Adipocyte (in vitro differentiated cells): ENCODE results near the gene GPD1.

Source experiments
- DNase-seq: peaks from one replicate; pipeline ENCODE4 v3.0.0-alpha.2; 2015; ENCODE audit warnings: low read depth
- H3K27me3 ChIP-seq: replicated peaks from 2 replicates; pipeline ENCODE4 v1.7.0; 2013; ENCODE audit warnings: mild to moderate bottlenecking, low read length, moderate library complexity; ENCODE audit not compliant: control insufficient read depth, insufficient read depth
- H3K36me3 ChIP-seq: 2 replicates; pipeline ENCODE4 v1.7.0; 2013; ENCODE audit warnings: low read length, mild to moderate bottlenecking, moderate library complexity; ENCODE audit not compliant: control insufficient read depth, insufficient read depth, severe bottlenecking
- H3K4me1 ChIP-seq: 2 replicates; pipeline ENCODE4 v1.7.0; 2013; ENCODE audit warnings: mild to moderate bottlenecking, low read length, moderate library complexity; ENCODE audit not compliant: control insufficient read depth, insufficient read depth
- H3K4me3 ChIP-seq: 2 replicates; pipeline ENCODE4 v1.7.0; 2013; ENCODE audit warnings: mild to moderate bottlenecking, low read length, moderate library complexity
- H3K9ac ChIP-seq: 2 replicates; pipeline ENCODE4 v1.7.0; 2013; ENCODE audit warnings: mild to moderate bottlenecking, low read length, moderate library complexity
- H3K9me3 ChIP-seq: 2 replicates; pipeline ENCODE4 v1.7.0; 2013; ENCODE audit warnings: mild to moderate bottlenecking, low read length, moderate library complexity; ENCODE audit not compliant: control insufficient read depth

The GPD1 gene

GRCh38 chr12:50103767-50104321, at the start of gene GPD1:
Gene GPD1, plus strand, starts transcription at chr12:50104008. Its CDS starts 43 bp downstream, at chr12:50104051.
- peaks cover 54% of the 10 kb centered on the region for H3K4me1 ChIP-seq
- H3K27me3 ChIP-seq = no peaks in the 10 kb centered on the region
- peak within 1 kb of the TSS; percentile 92 for H3K9ac ChIP-seq
- H3K36me3 ChIP-seq = peaks cover 38% of the 10 kb centered on the region
- peak within 1 kb of the TSS; percentile 83 for H3K4me3 ChIP-seq
- DNase-seq = peak; percentile 60
- H3K9me3 ChIP-seq = no peaks in the 10 kb centered on the region

GRCh38 chr12:50055831-50056638, 47.8 kb upstream of the GPD1 start:
- no peak overlapping the region for H3K4me3 ChIP-seq
- H3K27me3 ChIP-seq = peaks cover 30% of the 10 kb centered on the region
- H3K4me1 ChIP-seq = peaks cover 11% of the 10 kb centered on the region
- no peaks in the 10 kb centered on the region for H3K9me3 ChIP-seq
- H3K36me3 ChIP-seq = no peaks in the 10 kb centered on the region
- no peak overlapping the region for H3K9ac ChIP-seq
- DNase-seq = peak; percentile 74

- peaks cover 17% of the 10 kb centered on the region for H3K4me1 ChIP-seq
- peak overlapping the region; percentile 79 for H3K4me3 ChIP-seq
- no peaks in the 10 kb centered on the region for H3K9me3 ChIP-seq
- peaks cover 30% of the 10 kb centered on the region for H3K27me3 ChIP-seq
- H3K36me3 ChIP-seq = no peaks in the 10 kb centered on the region
- no peak for DNase-seq
- H3K9ac ChIP-seq = peak overlapping the region; percentile 76
Observed at GRCh38 chr12:50056639-50056976, 47.2 kb upstream of the GPD1 start.

- Histone ChIP-seq H3K27me3 (peaks cover 27% of the 10 kb centered on the region), H3K4me3 (peak within 1 kb of the TSS; percentile 79), H3K36me3 (no peaks in the 10 kb centered on the region), H3K9me3 (no peaks in the 10 kb centered on the region), H3K9ac (peak within 1 kb of the TSS; percentile 76), H3K4me1 (peaks cover 17% of the 10 kb centered on the region)
- peak; percentile 89 for DNase-seq
Observed at GRCh38 chr12:50057000-50057841, 46.6 kb upstream of the GPD1 start, which contains the start of gene ASIC1. Gene ASIC1, plus strand, starts transcription at chr12:50057596. Its CDS starts 1,171 bp downstream, at chr12:50058767.

GRCh38 chr12:50057896-50058670, 45.7 kb upstream of the GPD1 start:
- Histone ChIP-seq H3K27me3 (peaks cover 18% of the 10 kb centered on the region), H3K36me3 (no peaks in the 10 kb centered on the region), H3K9ac (no peak overlapping the region), H3K4me3 (peak overlapping the region; percentile 79), H3K4me1 (peaks cover 17% of the 10 kb centered on the region), H3K9me3 (no peaks in the 10 kb centered on the region)
- DNase-seq = no peak

- Histone ChIP-seq H3K9ac (no peak overlapping the region), H3K4me1 (peaks cover 17% of the 10 kb centered on the region), H3K9me3 (no peaks in the 10 kb centered on the region), H3K36me3 (no peaks in the 10 kb centered on the region), H3K4me3 (no peak overlapping the region), H3K27me3 (peaks cover 15% of the 10 kb centered on the region)
- DNase-seq = no peak
Observed at GRCh38 chr12:50058743-50059312, 45.0 kb upstream of the GPD1 start.

- H3K36me3 ChIP-seq = no peaks in the 10 kb centered on the region
- H3K4me1 ChIP-seq = peaks cover 17% of the 10 kb centered on the region
- H3K27me3 ChIP-seq = peaks cover 15% of the 10 kb centered on the region
- no peaks in the 10 kb centered on the region for H3K9me3 ChIP-seq
- no peak for DNase-seq
- H3K9ac ChIP-seq = no peak overlapping the region
- H3K4me3 ChIP-seq = no peak overlapping the region
Observed at GRCh38 chr12:50059440-50060119, 44.2 kb upstream of the GPD1 start.

- Histone ChIP-seq H3K36me3 (no peaks in the 10 kb centered on the region), H3K4me3 (no peak overlapping the region), H3K9ac (no peak overlapping the region), H3K4me1 (peaks cover 17% of the 10 kb centered on the region), H3K9me3 (no peaks in the 10 kb centered on the region), H3K27me3 (peaks cover 15% of the 10 kb centered on the region)
- DNase-seq = no peak
Observed at GRCh38 chr12:50060120-50060468, 43.7 kb upstream of the GPD1 start.

- no peak overlapping the region for H3K9ac ChIP-seq
- peaks cover 8% of the 10 kb centered on the region for H3K27me3 ChIP-seq
- H3K9me3 ChIP-seq = no peaks in the 10 kb centered on the region
- peaks cover 17% of the 10 kb centered on the region for H3K4me1 ChIP-seq
- DNase-seq = no peak
- no peaks in the 10 kb centered on the region for H3K36me3 ChIP-seq
- H3K4me3 ChIP-seq = no peak overlapping the region
Observed at GRCh38 chr12:50061171-50061570, 42.6 kb upstream of the GPD1 start.

- no peaks in the 10 kb centered on the region for H3K36me3 ChIP-seq
- no peak overlapping the region for H3K4me3 ChIP-seq
- no peak overlapping the region for H3K9ac ChIP-seq
- no peaks in the 10 kb centered on the region for H3K27me3 ChIP-seq
- H3K4me1 ChIP-seq = peaks cover 13% of the 10 kb centered on the region
- H3K9me3 ChIP-seq = no peaks in the 10 kb centered on the region
- no peak for DNase-seq
Observed at GRCh38 chr12:50061946-50062686, 41.7 kb upstream of the GPD1 start.
